Measurements from ENCODE around the gene EFCAB7.

DNA sequence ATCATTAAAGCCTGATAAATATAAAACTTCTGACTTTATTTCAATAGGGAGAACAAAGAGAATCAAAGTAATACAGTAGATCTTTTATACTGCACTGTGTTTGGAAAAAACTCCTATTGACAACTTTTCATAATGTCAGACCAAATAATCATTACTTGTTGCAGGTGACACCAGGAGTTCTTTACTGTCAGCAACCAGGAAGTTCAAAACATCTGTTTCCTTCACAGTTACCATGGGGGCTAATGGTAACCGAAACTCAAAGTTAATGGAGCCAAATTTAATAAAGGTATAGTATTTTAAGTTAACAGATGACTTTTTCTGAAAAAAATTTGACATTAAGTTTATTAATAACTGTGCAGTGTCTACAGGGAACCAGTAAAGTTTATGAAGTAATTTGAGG, 10.6 kb downstream of the EFCAB7 start:
- TF ChIP-seq, protein P1, sequence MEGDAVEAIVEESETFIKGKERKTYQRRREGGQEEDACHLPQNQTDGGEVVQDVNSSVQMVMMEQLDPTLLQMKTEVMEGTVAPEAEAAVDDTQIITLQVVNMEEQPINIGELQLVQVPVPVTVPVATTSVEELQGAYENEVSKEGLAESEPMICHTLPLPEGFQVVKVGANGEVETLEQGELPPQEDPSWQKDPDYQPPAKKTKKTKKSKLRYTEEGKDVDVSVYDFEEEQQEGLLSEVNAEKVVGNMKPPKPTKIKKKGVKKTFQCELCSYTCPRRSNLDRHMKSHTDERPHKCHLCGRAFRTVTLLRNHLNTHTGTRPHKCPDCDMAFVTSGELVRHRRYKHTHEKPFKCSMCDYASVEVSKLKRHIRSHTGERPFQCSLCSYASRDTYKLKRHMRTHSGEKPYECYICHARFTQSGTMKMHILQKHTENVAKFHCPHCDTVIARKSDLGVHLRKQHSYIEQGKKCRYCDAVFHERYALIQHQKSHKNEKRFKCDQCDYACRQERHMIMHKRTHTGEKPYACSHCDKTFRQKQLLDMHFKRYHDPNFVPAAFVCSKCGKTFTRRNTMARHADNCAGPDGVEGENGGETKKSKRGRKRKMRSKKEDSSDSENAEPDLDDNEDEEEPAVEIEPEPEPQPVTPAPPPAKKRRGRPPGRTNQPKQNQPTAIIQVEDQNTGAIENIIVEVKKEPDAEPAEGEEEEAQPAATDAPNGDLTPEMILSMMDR (optimal IDR thresholded peaks at IDR 0.05 in 1 of 3, IDR thresholded peaks at IDR 0.05 in 1 of 3, conservative IDR thresholded peaks at IDR 0.05 in 1 of 3; ENCODE audit: extremely low read depth in 1 of 3, insufficient read depth in 2 of 3, low read length in 3 of 3) = no peak
- no peak for TF ChIP-seq EZH2 (IDR thresholded peaks at IDR 0.05; ENCODE audit: low read length)
